Caco-2 (cell line): ENCODE data around the gene CDH11. TPM values are rescaled to one million over a fixed set of nuclear protein-coding genes. Genes with fewer than 3 reads are reported as not detected.

Source experiments
- BruUV-seq: library from RNA; stranded (reverse); fragments of 400-500 nt; replicated peaks from 2 replicates; lab custom pipeline; 2021; lab: Mats Ljungman, UMichigan
- CTCF ChIA-PET: fragments of 300-600 bp; sonication (Branson Sonifier 250); formaldehyde crosslinking; loops from one replicate; lab custom pipeline; 2022; ENCODE audit warnings: antibody characterized with exemption; lab: Charles Lee
- POLR2A ChIA-PET: fragments of 300-600 bp; sonication (Branson Sonifier 250); formaldehyde crosslinking; loops from one replicate; lab custom pipeline; 2022; ENCODE audit warnings: antibody characterized with exemption; lab: Charles Lee
- DNase-seq, 2 experiments: peaks; one replicate each; pipeline versions ENCODE4 v3.0.0 to v3.0.0-alpha.2; 2020 to 2022
- H3K27me3 ChIP-seq: replicated peaks from 2 replicates; pipeline ENCODE4 v1.6.0; 2011; ENCODE audit warnings: low read length; ENCODE audit not compliant: control insufficient read depth, insufficient read depth
- H3K36me3 ChIP-seq: 2 replicates; pipeline ENCODE4 v1.5.1; 2011; ENCODE audit warnings: low read length; ENCODE audit not compliant: control insufficient read depth, insufficient read depth
- H3K4me1 ChIP-seq: fragments of 250-450 bp; sonication (Bioruptor Pico); 2 replicates; pipeline ENCODE4 v1.5.1; 2020; ENCODE audit warnings: mild to moderate bottlenecking
- H3K4me3 ChIP-seq: 2 replicates; pipeline ENCODE4 v1.5.1; 2011; ENCODE audit warnings: low read depth, mild to moderate bottlenecking, control low read depth, low read length
- H3K9me3 ChIP-seq: fragments of 250-450 bp; sonication (Bioruptor Pico); 2 replicates; pipeline ENCODE4 v1.5.1; 2020; ENCODE audit warnings: mild to moderate bottlenecking, moderate library complexity
- H3K27ac Mint-ChIP-seq: one replicate; pipeline ENCODE4 v1.8.0; 2022; ENCODE audit warnings: mixed read lengths; ENCODE audit not compliant: unreplicated experiment
- H3K27me3 Mint-ChIP-seq: one replicate; pipeline ENCODE4 v1.8.0; 2022; ENCODE audit warnings: mixed read lengths; ENCODE audit not compliant: insufficient read depth, unreplicated experiment
- H3K36me3 Mint-ChIP-seq: one replicate; pipeline ENCODE4 v1.8.0; 2022; ENCODE audit warnings: mild to moderate bottlenecking, mixed read lengths; ENCODE audit not compliant: insufficient read depth, unreplicated experiment
- H3K4me1 Mint-ChIP-seq: one replicate; pipeline ENCODE4 v1.8.0; 2022; ENCODE audit warnings: low read depth, mixed read lengths; ENCODE audit not compliant: unreplicated experiment
- H3K4me3 Mint-ChIP-seq: one replicate; pipeline ENCODE4 v1.8.0; 2022; ENCODE audit warnings: mild to moderate bottlenecking, moderate library complexity, mixed read lengths; ENCODE audit not compliant: unreplicated experiment
- H3K9me3 Mint-ChIP-seq: one replicate; pipeline ENCODE4 v1.8.0; 2022; ENCODE audit warnings: mixed read lengths; ENCODE audit not compliant: unreplicated experiment
- CTCF ChIP-seq, 2 experiments: fragments of 200-600 bp in 1 of 2; IDR thresholded peaks; 1 replicate in 1 of 2; 2 replicates in 1 of 2; pipeline versions ENCODE4 v1.5.1 to v1.8.0; 2011 to 2022; ENCODE audit warnings: antibody characterized with exemption in 1 of 2, control low read depth in 1 of 2, inconsistent platforms in 1 of 2, low read depth in 1 of 2, low read length in 1 of 2, mild to moderate bottlenecking in 1 of 2, moderate library complexity in 1 of 2; ENCODE audit not compliant: insufficient read depth in 1 of 2, severe bottlenecking in 1 of 2, unreplicated experiment in 1 of 2
- intact Hi-C: fragments of 100-400 bp; cut with micrococcal nuclease; formaldehyde crosslinking; loops from one replicate; pipeline ENCODE4 v1.10.0; 2022; ENCODE audit not compliant: unreplicated experiment
- total RNA-seq: library from RNA; stranded (reverse); gene quantifications from 2 replicates; pipeline ENCODE4 v1.2.3, GENCODE V29; 2022

The CDH11 gene
- total RNA-seq, 1 experiment from 2014 or later = not detected

- TF ChIP-seq CTCF (IDR thresholded peaks at IDR 0.05; ENCODE audit: insufficient read depth in 1 of 2, low read depth in 1 of 2, low read length in 1 of 2, severe bottlenecking in 1 of 2, unreplicated experiment in 1 of 2) = no peak
- no TSS peak for BruUV-seq
- Mint-ChIP-seq H3K27me3 (no peaks in the 10 kb centered on the region), H3K9me3 (no peaks in the 10 kb centered on the region), H3K27ac (no peak overlapping the region), H3K36me3 (no peaks in the 10 kb centered on the region), H3K4me3 (no peak overlapping the region), H3K4me1 (no peaks in the 10 kb centered on the region)
- no peaks in the 10 kb centered on the region for H3K36me3 ChIP-seq
- DNase-seq = no peak
- H3K27me3 ChIP-seq = no peaks in the 10 kb centered on the region
- no peaks in the 10 kb centered on the region for H3K9me3 ChIP-seq
- POLR2A ChIA-PET = no interaction called here
- CTCF ChIA-PET = no interaction called here
- intact Hi-C loops = no loop called here
- no peaks in the 10 kb centered on the region for H3K4me1 ChIP-seq
- H3K4me3 ChIP-seq = no peak overlapping the region
Observed at GRCh38 chr16:64951193-64951592, 170.7 kb downstream of the CDH11 start.

GRCh38 chr16:64950731-64951130 lies 171.1 kb downstream of the CDH11 start:
- H3K4me1 Mint-ChIP-seq = no peaks in the 10 kb centered on the region
- Histone ChIP-seq H3K27me3 (no peaks in the 10 kb centered on the region), H3K4me1 (no peaks in the 10 kb centered on the region), H3K36me3 (no peaks in the 10 kb centered on the region), H3K9me3 (no peaks in the 10 kb centered on the region), H3K4me3 (no peak overlapping the region)
- TF ChIP-seq CTCF (IDR thresholded peaks at IDR 0.05; ENCODE audit: insufficient read depth in 1 of 2, low read depth in 1 of 2, low read length in 1 of 2, severe bottlenecking in 1 of 2, unreplicated experiment in 1 of 2) = no peak
- intact Hi-C loops = no loop called here
- DNase-seq = no peak
- no peak overlapping the region for H3K27ac Mint-ChIP-seq
- no peak overlapping the region for H3K4me3 Mint-ChIP-seq
- BruUV-seq = no TSS peak
- H3K36me3 Mint-ChIP-seq = no peaks in the 10 kb centered on the region
- no peaks in the 10 kb centered on the region for H3K9me3 Mint-ChIP-seq
- no peaks in the 10 kb centered on the region for H3K27me3 Mint-ChIP-seq
- CTCF ChIA-PET = no interaction called here
- POLR2A ChIA-PET = no interaction called here

GRCh38 chr16:64950262-64950661 lies 171.6 kb downstream of the CDH11 start:
- ChIA-PET CTCF (no interaction called here), POLR2A (no interaction called here)
- no peaks in the 10 kb centered on the region for H3K4me1 ChIP-seq
- Mint-ChIP-seq H3K27me3 (no peaks in the 10 kb centered on the region), H3K36me3 (no peaks in the 10 kb centered on the region), H3K4me1 (no peaks in the 10 kb centered on the region), H3K9me3 (no peaks in the 10 kb centered on the region), H3K27ac (no peak overlapping the region), H3K4me3 (no peak overlapping the region)
- DNase-seq = peak in 1 of 2 experiments; percentile 13
- no peak overlapping the region for H3K4me3 ChIP-seq
- H3K9me3 ChIP-seq = no peaks in the 10 kb centered on the region
- no peaks in the 10 kb centered on the region for H3K36me3 ChIP-seq
- no peaks in the 10 kb centered on the region for H3K27me3 ChIP-seq
- intact Hi-C loops = no loop called here
- BruUV-seq = no TSS peak
- TF ChIP-seq CTCF (IDR thresholded peaks at IDR 0.05; ENCODE audit: insufficient read depth in 1 of 2, low read depth in 1 of 2, low read length in 1 of 2, severe bottlenecking in 1 of 2, unreplicated experiment in 1 of 2) = peak in 1 of 2 experiments; percentile 33
